ENCODE measurements around the gene C19orf33. TPM values are rescaled to one million over a fixed set of nuclear protein-coding genes. Genes with fewer than 3 reads are reported as not detected.
A peak's percentile ranks its signal among the peaks of the same experiment; 100 is the strongest.

The C19orf33 gene
- total and polyA plus RNA-seq, 9 of the 15 experiments (the other 6 are each of a cell fraction or from before 2014, with no cell fraction given), result 3.2 TPM; not detected in 8

GRCh38 chr19:38317104-38317612 is 13.1 kb downstream of the C19orf33 start (continued):
- TF ChIP-seq, protein P1, sequence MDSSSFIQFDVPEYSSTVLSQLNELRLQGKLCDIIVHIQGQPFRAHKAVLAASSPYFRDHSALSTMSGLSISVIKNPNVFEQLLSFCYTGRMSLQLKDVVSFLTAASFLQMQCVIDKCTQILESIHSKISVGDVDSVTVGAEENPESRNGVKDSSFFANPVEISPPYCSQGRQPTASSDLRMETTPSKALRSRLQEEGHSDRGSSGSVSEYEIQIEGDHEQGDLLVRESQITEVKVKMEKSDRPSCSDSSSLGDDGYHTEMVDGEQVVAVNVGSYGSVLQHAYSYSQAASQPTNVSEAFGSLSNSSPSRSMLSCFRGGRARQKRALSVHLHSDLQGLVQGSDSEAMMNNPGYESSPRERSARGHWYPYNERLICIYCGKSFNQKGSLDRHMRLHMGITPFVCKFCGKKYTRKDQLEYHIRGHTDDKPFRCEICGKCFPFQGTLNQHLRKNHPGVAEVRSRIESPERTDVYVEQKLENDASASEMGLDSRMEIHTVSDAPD (CRISPR knock-in tag; IDR thresholded peaks at IDR 0.05), result no peak
- TF ChIP-seq ADNP (tag; IDR thresholded peaks at IDR 0.05) (no peak), ZNF124 (CRISPR knock-in tag; IDR thresholded peaks at IDR 0.05) (no peak), ZFPM2 (CRISPR knock-in tag; IDR thresholded peaks at IDR 0.05) (no peak), GABPB1 (CRISPR knock-in tag; IDR thresholded peaks at IDR 0.05) (peak; percentile 66), TOE1 (IDR thresholded peaks at IDR 0.05; ENCODE audit: borderline replicate concordance) (peak; percentile 52; the same call in 1 of the 2 replicates), TOE1 (CRISPR knock-in tag; IDR thresholded peaks at IDR 0.05; ENCODE audit: borderline replicate concordance, low read depth) (no peak), ZBTB9 (CRISPR knock-in tag; IDR thresholded peaks at IDR 0.05) (0 out of 2 replicates have a peak, but pooled peaks have one; percentile 26), FOXJ3 (CRISPR knock-in tag; IDR thresholded peaks at IDR 0.05) (no peak), ERF (CRISPR knock-in tag; IDR thresholded peaks at IDR 0.05) (0 out of 2 replicates have a peak, but pooled peaks have one; percentile 20), CHAMP1 (IDR thresholded peaks at IDR 0.05) (peak; percentile 91; the same call in 1 of the 2 replicates)
- TF ChIP-seq, protein P2, sequence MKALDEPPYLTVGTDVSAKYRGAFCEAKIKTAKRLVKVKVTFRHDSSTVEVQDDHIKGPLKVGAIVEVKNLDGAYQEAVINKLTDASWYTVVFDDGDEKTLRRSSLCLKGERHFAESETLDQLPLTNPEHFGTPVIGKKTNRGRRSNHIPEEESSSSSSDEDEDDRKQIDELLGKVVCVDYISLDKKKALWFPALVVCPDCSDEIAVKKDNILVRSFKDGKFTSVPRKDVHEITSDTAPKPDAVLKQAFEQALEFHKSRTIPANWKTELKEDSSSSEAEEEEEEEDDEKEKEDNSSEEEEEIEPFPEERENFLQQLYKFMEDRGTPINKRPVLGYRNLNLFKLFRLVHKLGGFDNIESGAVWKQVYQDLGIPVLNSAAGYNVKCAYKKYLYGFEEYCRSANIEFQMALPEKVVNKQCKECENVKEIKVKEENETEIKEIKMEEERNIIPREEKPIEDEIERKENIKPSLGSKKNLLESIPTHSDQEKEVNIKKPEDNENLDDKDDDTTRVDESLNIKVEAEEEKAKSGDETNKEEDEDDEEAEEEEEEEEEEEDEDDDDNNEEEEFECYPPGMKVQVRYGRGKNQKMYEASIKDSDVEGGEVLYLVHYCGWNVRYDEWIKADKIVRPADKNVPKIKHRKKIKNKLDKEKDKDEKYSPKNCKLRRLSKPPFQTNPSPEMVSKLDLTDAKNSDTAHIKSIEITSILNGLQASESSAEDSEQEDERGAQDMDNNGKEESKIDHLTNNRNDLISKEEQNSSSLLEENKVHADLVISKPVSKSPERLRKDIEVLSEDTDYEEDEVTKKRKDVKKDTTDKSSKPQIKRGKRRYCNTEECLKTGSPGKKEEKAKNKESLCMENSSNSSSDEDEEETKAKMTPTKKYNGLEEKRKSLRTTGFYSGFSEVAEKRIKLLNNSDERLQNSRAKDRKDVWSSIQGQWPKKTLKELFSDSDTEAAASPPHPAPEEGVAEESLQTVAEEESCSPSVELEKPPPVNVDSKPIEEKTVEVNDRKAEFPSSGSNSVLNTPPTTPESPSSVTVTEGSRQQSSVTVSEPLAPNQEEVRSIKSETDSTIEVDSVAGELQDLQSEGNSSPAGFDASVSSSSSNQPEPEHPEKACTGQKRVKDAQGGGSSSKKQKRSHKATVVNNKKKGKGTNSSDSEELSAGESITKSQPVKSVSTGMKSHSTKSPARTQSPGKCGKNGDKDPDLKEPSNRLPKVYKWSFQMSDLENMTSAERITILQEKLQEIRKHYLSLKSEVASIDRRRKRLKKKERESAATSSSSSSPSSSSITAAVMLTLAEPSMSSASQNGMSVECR (CRISPR knock-in tag; IDR thresholded peaks at IDR 0.05), result no peak
- TF ChIP-seq, protein P3, sequence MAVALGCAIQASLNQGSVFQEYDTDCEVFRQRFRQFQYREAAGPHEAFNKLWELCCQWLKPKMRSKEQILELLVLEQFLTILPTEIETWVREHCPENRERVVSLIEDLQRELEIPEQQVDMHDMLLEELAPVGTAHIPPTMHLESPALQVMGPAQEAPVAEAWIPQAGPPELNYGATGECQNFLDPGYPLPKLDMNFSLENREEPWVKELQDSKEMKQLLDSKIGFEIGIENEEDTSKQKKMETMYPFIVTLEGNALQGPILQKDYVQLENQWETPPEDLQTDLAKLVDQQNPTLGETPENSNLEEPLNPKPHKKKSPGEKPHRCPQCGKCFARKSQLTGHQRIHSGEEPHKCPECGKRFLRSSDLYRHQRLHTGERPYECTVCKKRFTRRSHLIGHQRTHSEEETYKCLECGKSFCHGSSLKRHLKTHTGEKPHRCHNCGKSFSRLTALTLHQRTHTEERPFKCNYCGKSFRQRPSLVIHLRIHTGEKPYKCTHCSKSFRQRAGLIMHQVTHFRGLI (CRISPR knock-in tag; IDR thresholded peaks at IDR 0.05), result no peak

Measured in K562 (cell line).